Right hindlimb (tissue), 1 donor: ENCODE data around the gene SRSF12.
A peak's percentile ranks its signal among the peaks of the same experiment; 100 is the strongest.
"Not testable (repeated sequence)": the region's sequence is repeated elsewhere in the genome, so short reads cannot be mapped to it uniquely, and the experiment has no call there.

Experiments used
- DNase-seq: peaks from one replicate; pipeline ENCODE4 v3.0.0-alpha.2; 2018

SRSF12 gene

GRCh38 chr6:89069536-89070163, 48.2 kb downstream of the SRSF12 start:
- no peak for DNase-seq

DNA sequence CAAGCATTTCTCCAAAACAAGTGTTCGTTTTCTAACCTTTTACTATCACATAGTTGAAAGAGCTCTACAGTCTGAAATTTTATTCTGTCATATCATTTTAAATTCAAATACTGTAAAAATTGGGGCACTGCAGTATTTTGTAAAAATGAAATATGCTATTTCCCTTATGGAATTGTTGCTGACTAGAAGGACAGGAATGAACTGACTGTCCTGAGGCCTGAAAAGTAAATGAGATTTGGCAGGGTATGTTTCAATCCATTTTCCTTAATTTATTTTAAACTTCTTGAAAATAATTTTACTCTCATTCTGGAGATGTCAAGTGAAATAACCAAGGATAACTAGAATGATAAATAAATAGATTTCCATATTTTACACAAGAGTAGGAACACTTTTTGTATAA, 49.2 kb downstream of the SRSF12 start:
- no peak for DNase-seq

- DNase-seq: no peak
Measured at GRCh38 chr6:89067796-89068195, 50.1 kb downstream of the SRSF12 start.

DNA sequence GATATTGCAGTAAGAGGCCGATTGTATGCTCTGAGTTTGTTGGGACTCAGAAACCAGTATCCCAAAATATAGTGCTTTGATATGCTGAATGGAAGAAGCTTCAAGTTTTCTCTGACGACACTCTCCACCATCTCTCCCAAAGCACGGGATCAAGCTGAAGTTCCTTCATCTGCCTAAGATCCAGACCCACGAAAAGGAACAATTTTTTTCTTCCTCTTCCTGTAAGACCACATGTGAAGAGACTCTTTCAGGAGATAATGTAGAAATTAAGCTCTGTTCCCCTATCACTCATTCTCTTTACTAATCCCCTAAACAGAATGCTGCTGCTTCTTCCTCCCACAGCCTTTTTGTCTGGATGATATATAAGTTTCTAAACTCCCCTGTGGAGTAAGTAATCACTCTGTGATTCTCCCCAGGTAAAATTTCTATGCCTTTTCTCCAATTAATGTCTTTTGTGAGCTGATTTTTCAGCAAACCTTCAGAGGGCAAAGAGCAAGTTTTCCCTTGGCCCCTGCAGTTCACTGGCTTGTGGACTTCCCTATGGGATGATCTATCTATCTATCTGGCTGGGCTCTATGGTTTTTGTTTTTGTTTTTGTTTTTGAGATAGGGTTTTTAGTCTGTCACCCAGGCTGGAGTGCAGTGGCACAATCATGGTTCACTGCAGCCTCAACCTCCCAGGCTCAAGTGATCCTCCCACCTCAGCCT, 50.8 kb downstream of the SRSF12 start:
- DNase-seq: no peak

DNA sequence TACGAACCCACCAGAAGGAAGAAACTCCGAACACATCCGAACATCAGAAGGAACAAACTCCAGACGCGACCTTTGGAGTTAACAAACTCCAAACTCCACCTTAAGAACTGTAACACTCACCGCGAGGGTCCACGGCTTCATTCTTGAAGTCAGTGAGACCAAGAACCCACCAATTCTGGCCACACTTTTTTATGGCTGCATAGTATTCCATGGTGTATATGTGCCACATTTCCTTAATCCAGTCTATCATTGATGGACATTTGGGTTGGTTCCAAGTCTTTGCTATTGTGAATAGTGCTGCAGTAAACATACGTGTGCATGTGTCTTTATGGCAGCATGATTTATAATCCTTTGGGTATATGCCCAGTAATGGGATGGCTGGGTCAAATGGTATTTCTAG, 51.8 kb downstream of the SRSF12 start:
- not testable (repeated sequence) for DNase-seq

- DNase-seq: not testable (repeated sequence)
Measured at GRCh38 chr6:89064931-89065330, 52.9 kb downstream of the SRSF12 start.

- no peak for DNase-seq
Measured at GRCh38 chr6:89063881-89064280, 54.0 kb downstream of the SRSF12 start.

GRCh38 chr6:89059227-89059626, 58.6 kb downstream of the SRSF12 start:
- DNase-seq: no peak

- DNase-seq: no peak
Measured at GRCh38 chr6:89058627-89059026, 59.2 kb downstream of the SRSF12 start.

DNA sequence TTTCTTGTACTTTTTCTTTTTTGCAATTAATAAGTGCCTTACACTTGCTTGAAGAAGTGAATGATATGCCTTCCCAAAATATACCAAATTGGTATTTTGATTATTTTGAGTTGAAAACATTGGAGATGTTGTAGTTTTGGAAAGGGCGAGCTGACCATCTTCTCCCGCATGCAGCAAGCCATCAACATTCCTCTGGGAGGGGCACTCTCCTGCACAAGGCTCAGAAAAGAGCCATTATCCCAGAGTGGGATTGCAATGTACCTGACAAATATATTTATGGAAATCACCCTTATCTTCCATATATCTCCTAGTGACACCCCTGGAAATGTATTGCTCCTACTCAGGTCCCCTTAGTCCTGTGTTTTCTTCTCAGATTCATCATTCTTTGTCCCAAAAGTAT, 60.1 kb downstream of the SRSF12 start:
- DNase-seq: no peak

- no peak for DNase-seq
Measured at GRCh38 chr6:89054208-89054607, 63.7 kb downstream of the SRSF12 start.

GRCh38 chr6:89051676-89052075, 66.2 kb downstream of the SRSF12 start:
- DNase-seq: no peak

GRCh38 chr6:89050697-89051096, 67.2 kb downstream of the SRSF12 start:
- DNase-seq: no peak

- peak; percentile 59 for DNase-seq
Measured at GRCh38 chr6:89050155-89050554, 67.7 kb downstream of the SRSF12 start.

- DNase-seq: peak; percentile 44
Measured at GRCh38 chr6:89048985-89049384, 68.9 kb downstream of the SRSF12 start.

- no peak for DNase-seq
Measured at GRCh38 chr6:89048288-89048923, 69.5 kb downstream of the SRSF12 start.

DNA sequence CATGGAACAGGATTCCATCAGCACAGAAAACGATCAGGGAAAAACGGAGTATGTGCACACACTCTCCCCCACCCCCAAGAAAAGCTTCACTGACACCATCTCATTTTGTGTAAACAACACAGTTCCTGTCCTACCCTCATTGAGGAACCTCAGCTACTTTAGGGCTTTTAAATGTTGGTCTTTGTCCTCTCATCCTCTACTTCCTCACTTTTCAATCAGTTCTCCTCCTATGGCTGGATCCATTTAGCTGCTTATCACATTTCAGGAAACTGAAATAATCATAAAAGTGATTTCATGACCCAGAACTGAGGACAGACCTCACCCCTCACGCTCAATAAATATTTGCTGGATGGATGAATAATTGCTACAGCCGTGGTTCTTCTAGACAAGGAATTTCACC, 70.4 kb downstream of the SRSF12 start:
- no peak for DNase-seq
